Stimulated activated CD4-positive, alpha-beta T cell treated with anti-CD3 and anti-CD28 coated beads, Interleukin-4, amount 100 ng/mL, for 1 hour (primary cell): ENCODE results near the gene KLHL17.
"Not testable (repeated sequence)": the region's sequence is repeated elsewhere in the genome, so short reads cannot be mapped to it uniquely, and the experiment has no call there.

ENCODE experiments used
- DNase-seq: peaks from one replicate; pipeline ENCODE4 v3.0.0-alpha.2; 2020

KLHL17 gene

GRCh38 chr1:970242-970972, 10.0 kb downstream of the KLHL17 start:
- DNase-seq: no peak

- no peak for DNase-seq
Measured at GRCh38 chr1:970973-971730, 10.8 kb downstream of the KLHL17 start.

- DNase-seq: no peak
Measured at GRCh38 chr1:971751-972506, 11.5 kb downstream of the KLHL17 start.

- no peak for DNase-seq
Measured at GRCh38 chr1:972726-973458, 12.5 kb downstream of the KLHL17 start.

GRCh38 chr1:973459-974292, 13.3 kb downstream of the KLHL17 start:
- DNase-seq: no peak

- no peak for DNase-seq
Measured at GRCh38 chr1:974293-974640, 13.9 kb downstream of the KLHL17 start.

GRCh38 chr1:974687-975328, 14.4 kb downstream of the KLHL17 start:
- no peak for DNase-seq

- DNase-seq: no peak
Measured at GRCh38 chr1:975365-975764, 15.0 kb downstream of the KLHL17 start.

- DNase-seq: peak; percentile 71
Measured at GRCh38 chr1:975896-976683, 15.7 kb downstream of the KLHL17 start.

GRCh38 chr1:976791-977190, 16.4 kb downstream of the KLHL17 start:
- DNase-seq: not testable (repeated sequence)

- no peak for DNase-seq
Measured at GRCh38 chr1:978069-978834, 17.9 kb downstream of the KLHL17 start.

GRCh38 chr1:978835-979743, 18.7 kb downstream of the KLHL17 start:
- DNase-seq: no peak

GRCh38 chr1:979744-980072, 19.3 kb downstream of the KLHL17 start:
- no peak for DNase-seq

GRCh38 chr1:980137-980571, 19.8 kb downstream of the KLHL17 start:
- DNase-seq: no peak

- no peak for DNase-seq
Measured at GRCh38 chr1:980602-981395, 20.4 kb downstream of the KLHL17 start.

- no peak for DNase-seq
Measured at GRCh38 chr1:981491-981954, 21.1 kb downstream of the KLHL17 start.

- DNase-seq: no peak
Measured at GRCh38 chr1:981955-982558, 21.7 kb downstream of the KLHL17 start, which contains the start of gene PERM1. Gene PERM1, minus strand, starts transcription at chr1:982093. Its CDS starts 1,064 bp downstream, at chr1:981029.
